ENCODE data around the gene GCK. TPM values are rescaled to one million over a fixed set of nuclear protein-coding genes. Genes with fewer than 3 reads are reported as not detected.

The GCK gene
- total and polyA plus RNA-seq, 2 donors (not counting 1 experiment from before 2014, with no cell fraction given): 0.22 to 0.24 TPM

DNA sequence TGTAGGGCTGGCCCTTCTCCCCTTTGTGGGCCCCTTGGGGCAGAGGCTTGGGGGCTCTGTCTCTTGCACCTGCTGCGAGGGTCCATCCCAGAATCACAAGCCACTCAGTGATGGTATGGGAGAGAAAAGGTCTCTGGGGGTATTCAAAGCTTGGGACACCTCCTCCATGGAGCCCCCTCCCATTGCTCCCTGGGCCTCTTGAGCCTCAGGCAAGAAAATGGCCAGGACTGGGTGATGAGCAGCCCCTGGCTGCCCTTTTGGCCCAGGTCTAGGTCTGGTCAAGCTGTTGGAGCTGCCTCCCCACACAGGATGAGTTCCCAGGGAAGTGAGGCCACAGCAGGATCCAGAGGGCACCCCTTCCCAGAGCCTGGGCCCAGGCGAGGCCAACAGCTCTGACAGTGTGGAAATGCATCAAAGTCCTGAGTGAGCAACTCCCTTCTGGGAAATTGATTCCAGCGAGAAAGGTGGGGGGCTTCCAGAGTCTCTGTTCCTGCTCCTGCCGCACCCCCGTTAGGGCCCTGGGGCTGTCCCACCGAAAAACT lies 44.7 kb downstream of the GCK start:
- no peak overlapping the region for H3K9ac ChIP-seq (ENCODE audit: low read length)
- H3K4me1 ChIP-seq (ENCODE audit: control insufficient read depth in 2 of 2, insufficient read depth in 2 of 2, low read length in 2 of 2): peaks cover 13 to 17% of the 10 kb centered on the region in 2 donors
- no peaks in the 10 kb centered on the region for H3K36me3 ChIP-seq (replicated peaks in 1 of 2; ENCODE audit: control extremely low read depth in 1 of 2, control insufficient read depth in 1 of 2, extremely low read depth in 1 of 2, insufficient read depth in 2 of 2, low read length in 1 of 2)
- H3K27ac ChIP-seq (ENCODE audit: low read length in 2 of 2): no peak overlapping the region
- Mint-ChIP-seq H3K27me3 (no peaks in the 10 kb centered on the region), H3K27ac (no peak overlapping the region), H3K4me3 (peak overlapping the region; percentile 47), H3K4me1 (peaks cover 9% of the 10 kb centered on the region), H3K9me3 (ENCODE audit: insufficient read depth) (no peaks in the 10 kb centered on the region)
- no peaks in the 10 kb centered on the region for H3K9me3 ChIP-seq (ENCODE audit: control extremely low read depth in 1 of 3, control insufficient read depth in 2 of 3, insufficient read depth in 1 of 3, low read length in 2 of 3)
- H3K27me3 ChIP-seq (replicated peaks in 1 of 4; ENCODE audit: control extremely low read depth in 1 of 4, control insufficient read depth in 3 of 4, insufficient read depth in 4 of 4, low read length in 3 of 4): peaks cover 0 to 24% (median 6%) of the 10 kb centered on the region in 4 experiments
- no peak for TF ChIP-seq EZH2 (IDR thresholded peaks at IDR 0.05; ENCODE audit: borderline replicate concordance, insufficient read depth, low read depth, low read length, poor library complexity, severe bottlenecking)
- TF ChIP-seq, protein P1, sequence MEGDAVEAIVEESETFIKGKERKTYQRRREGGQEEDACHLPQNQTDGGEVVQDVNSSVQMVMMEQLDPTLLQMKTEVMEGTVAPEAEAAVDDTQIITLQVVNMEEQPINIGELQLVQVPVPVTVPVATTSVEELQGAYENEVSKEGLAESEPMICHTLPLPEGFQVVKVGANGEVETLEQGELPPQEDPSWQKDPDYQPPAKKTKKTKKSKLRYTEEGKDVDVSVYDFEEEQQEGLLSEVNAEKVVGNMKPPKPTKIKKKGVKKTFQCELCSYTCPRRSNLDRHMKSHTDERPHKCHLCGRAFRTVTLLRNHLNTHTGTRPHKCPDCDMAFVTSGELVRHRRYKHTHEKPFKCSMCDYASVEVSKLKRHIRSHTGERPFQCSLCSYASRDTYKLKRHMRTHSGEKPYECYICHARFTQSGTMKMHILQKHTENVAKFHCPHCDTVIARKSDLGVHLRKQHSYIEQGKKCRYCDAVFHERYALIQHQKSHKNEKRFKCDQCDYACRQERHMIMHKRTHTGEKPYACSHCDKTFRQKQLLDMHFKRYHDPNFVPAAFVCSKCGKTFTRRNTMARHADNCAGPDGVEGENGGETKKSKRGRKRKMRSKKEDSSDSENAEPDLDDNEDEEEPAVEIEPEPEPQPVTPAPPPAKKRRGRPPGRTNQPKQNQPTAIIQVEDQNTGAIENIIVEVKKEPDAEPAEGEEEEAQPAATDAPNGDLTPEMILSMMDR (IDR thresholded peaks at IDR 0.05): no peak
- H3K4me2 ChIP-seq (replicated peaks; ENCODE audit: low read depth, low read length, poor library complexity, severe bottlenecking): no peak overlapping the region
- ChIA-PET CTCF (no interaction called here), POLR2A (interaction anchor here (0.6 kb wide), 1 partner anchor 48 kb away, joined by 4 read pairs; no protein-coding TSS in a partner anchor)
- H3K4me3 ChIP-seq (ENCODE audit: control extremely low read depth in 1 of 5, extremely low read depth in 1 of 5, insufficient read depth in 1 of 5, low read depth in 2 of 5, low read length in 4 of 5): no peak overlapping the region
- no peak overlapping the region for H2AFZ ChIP-seq (ENCODE audit: insufficient read depth, low read depth, low read length, poor library complexity, severe bottlenecking)
- H4K20me1 ChIP-seq (ENCODE audit: control insufficient read depth, insufficient read depth, low read length, poor library complexity, severe bottlenecking): no peaks in the 10 kb centered on the region
- ATAC-seq (ENCODE audit: low read depth) (no peak), DNase-seq (no peak)
- intact Hi-C loops (cut with micrococcal nuclease): no loop called here
- WGBS (ENCODE audit: insufficient coverage): 87% methylated on average over 5 of the region's 6 CpGs
- no peaks in the 10 kb centered on the region for H3K79me2 ChIP-seq (ENCODE audit: control insufficient read depth, insufficient read depth, low read length)

DNA sequence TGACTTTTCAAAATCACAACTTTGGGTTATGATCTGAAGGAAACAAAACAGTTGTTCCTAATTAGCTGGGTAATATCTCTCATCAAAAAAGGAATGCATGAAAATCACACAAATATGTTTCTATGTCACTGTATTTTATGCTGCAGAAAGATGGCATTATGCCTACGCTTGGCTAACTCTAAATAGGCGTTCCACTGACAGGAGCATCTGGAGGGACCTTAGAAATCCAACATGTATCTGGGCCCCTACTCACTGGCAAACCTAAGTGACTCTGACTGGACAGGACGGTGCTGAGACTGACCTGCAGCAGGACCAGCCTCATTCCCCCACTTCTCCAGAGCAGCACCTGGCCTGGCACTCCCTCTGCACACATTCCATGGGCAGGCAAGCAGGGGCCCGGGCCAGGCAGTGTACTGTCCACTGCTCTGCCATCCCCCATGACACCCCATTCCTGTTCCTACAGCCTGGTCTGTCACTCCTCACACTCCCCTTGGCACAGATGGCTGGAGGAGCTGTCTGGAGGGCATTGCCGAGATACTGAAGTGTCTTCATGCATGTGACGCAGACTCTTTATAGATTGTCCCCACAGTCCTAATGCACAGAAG lies 45.5 kb downstream of the GCK start:
- no peak overlapping the region for H3K4me3 ChIP-seq (ENCODE audit: control extremely low read depth in 1 of 5, extremely low read depth in 1 of 5, insufficient read depth in 1 of 5, low read depth in 2 of 5, low read length in 4 of 5)
- H3K4me1 ChIP-seq (ENCODE audit: control insufficient read depth in 2 of 2, insufficient read depth in 2 of 2, low read length in 2 of 2): peaks cover 13 to 17% of the 10 kb centered on the region in 2 donors
- Mint-ChIP-seq H3K9me3 (ENCODE audit: insufficient read depth) (no peaks in the 10 kb centered on the region), H3K27me3 (no peaks in the 10 kb centered on the region), H3K4me1 (peaks cover 9% of the 10 kb centered on the region), H3K4me3 (peak overlapping the region; percentile 21), H3K27ac (no peak overlapping the region)
- CTCF ChIA-PET: no interaction called here
- no peaks in the 10 kb centered on the region for H3K9me3 ChIP-seq (ENCODE audit: control extremely low read depth in 1 of 3, control insufficient read depth in 2 of 3, insufficient read depth in 1 of 3, low read length in 2 of 3)
- no peaks in the 10 kb centered on the region for H3K79me2 ChIP-seq (ENCODE audit: control insufficient read depth, insufficient read depth, low read length)
- ATAC-seq (ENCODE audit: low read depth): no peak
- peaks cover 0 to 24% (median 6%) of the 10 kb centered on the region in 4 experiments for H3K27me3 ChIP-seq (replicated peaks in 1 of 4; ENCODE audit: control extremely low read depth in 1 of 4, control insufficient read depth in 3 of 4, insufficient read depth in 4 of 4, low read length in 3 of 4)
- intact Hi-C loops (cut with micrococcal nuclease): no loop called here
- no peak overlapping the region for H3K27ac ChIP-seq (ENCODE audit: low read length in 2 of 2)
- WGBS (ENCODE audit: insufficient coverage): 94% methylated on average over 4 of the region's 6 CpGs
- POLR2A ChIA-PET: interaction anchor here (0.6 kb wide), 1 partner anchor 47 kb away, joined by 4 read pairs; no protein-coding TSS in a partner anchor
- DNase-seq: no peak
- no peaks in the 10 kb centered on the region for H4K20me1 ChIP-seq (ENCODE audit: control insufficient read depth, insufficient read depth, low read length, poor library complexity, severe bottlenecking)
- no peak overlapping the region for H2AFZ ChIP-seq (ENCODE audit: insufficient read depth, low read depth, low read length, poor library complexity, severe bottlenecking)
- no peak overlapping the region for H3K4me2 ChIP-seq (replicated peaks; ENCODE audit: low read depth, low read length, poor library complexity, severe bottlenecking)
- TF ChIP-seq EZH2 (IDR thresholded peaks at IDR 0.05; ENCODE audit: borderline replicate concordance, insufficient read depth, low read depth, low read length, poor library complexity, severe bottlenecking): no peak
- TF ChIP-seq, protein P1 (IDR thresholded peaks at IDR 0.05): no peak
- H3K36me3 ChIP-seq (replicated peaks in 1 of 2; ENCODE audit: control extremely low read depth in 1 of 2, control insufficient read depth in 1 of 2, extremely low read depth in 1 of 2, insufficient read depth in 2 of 2, low read length in 1 of 2): no peaks in the 10 kb centered on the region
- no peak overlapping the region for H3K9ac ChIP-seq (ENCODE audit: low read length)
